Measurements from ENCODE around the gene ARIH1. TPM values are rescaled to one million over a fixed set of nuclear protein-coding genes. Genes with fewer than 3 reads are reported as not detected.

The ARIH1 gene
- total and polyA plus RNA-seq, 2 experiments from 2014 or later: 30.5 to 48.6 TPM

- Histone ChIP-seq H3K9me2 (ENCODE audit: insufficient read depth) (no peaks in the 10 kb centered on the region), H3K4me2 (no peak overlapping the region), H3K27ac (ENCODE audit: low read depth) (no peak overlapping the region; the same call in 1 of the 2 replicates), H3K36me3 (ENCODE audit: insufficient read depth) (no peaks in the 10 kb centered on the region), H2AFZ (no peak overlapping the region), H3K27me3 (ENCODE audit: insufficient read depth) (no peaks in the 10 kb centered on the region), H3K4me3 (no peak overlapping the region), H4K20me1 (replicated peaks; ENCODE audit: insufficient read depth) (peaks cover 78% of the 10 kb centered on the region), H3K4me1 (ENCODE audit: insufficient read depth) (peaks cover 12% of the 10 kb centered on the region), H3K79me2 (replicated peaks; ENCODE audit: insufficient read depth) (peaks cover 100% of the 10 kb centered on the region), H3F3A (replicated peaks; ENCODE audit: low read depth) (no peaks in the 10 kb centered on the region)
- H3K27ac Mint-ChIP-seq: peak overlapping the region; percentile 47; the same call in 1 of the 2 replicates
- TF ChIP-seq EZH2phosphoT487 (IDR thresholded peaks at IDR 0.05; ENCODE audit: unreplicated experiment) (no peak), EZH2 (IDR thresholded peaks at IDR 0.05; ENCODE audit: low read depth, unreplicated experiment) (no peak), ZNF462 (CRISPR knock-in tag; IDR thresholded peaks at IDR 0.05) (no peak), POLR2AphosphoS5 (IDR thresholded peaks at IDR 0.05; ENCODE audit: low read depth) (no peak), ZNF331 (CRISPR knock-in tag; IDR thresholded peaks at IDR 0.05; ENCODE audit: low read depth) (no peak), NANOG (IDR thresholded peaks at IDR 0.05; ENCODE audit: borderline replicate concordance) (no peak)
- TF ChIP-seq, protein P1, sequence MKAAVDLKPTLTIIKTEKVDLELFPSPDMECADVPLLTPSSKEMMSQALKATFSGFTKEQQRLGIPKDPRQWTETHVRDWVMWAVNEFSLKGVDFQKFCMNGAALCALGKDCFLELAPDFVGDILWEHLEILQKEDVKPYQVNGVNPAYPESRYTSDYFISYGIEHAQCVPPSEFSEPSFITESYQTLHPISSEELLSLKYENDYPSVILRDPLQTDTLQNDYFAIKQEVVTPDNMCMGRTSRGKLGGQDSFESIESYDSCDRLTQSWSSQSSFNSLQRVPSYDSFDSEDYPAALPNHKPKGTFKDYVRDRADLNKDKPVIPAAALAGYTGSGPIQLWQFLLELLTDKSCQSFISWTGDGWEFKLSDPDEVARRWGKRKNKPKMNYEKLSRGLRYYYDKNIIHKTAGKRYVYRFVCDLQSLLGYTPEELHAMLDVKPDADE (IDR thresholded peaks at IDR 0.05): no peak
- no peaks in the 10 kb centered on the region for H3K27me3 Mint-ChIP-seq (ENCODE audit: insufficient read depth, low read depth, poor library complexity)
- H3K4me3 Mint-ChIP-seq: no peak overlapping the region
- peaks cover 2% of the 10 kb centered on the region for H3K4me1 Mint-ChIP-seq
- ATAC-seq (no peak), DNase-seq (ENCODE audit: low spot score) (no peak)
- H3K36me3 Mint-ChIP-seq (ENCODE audit: low read depth): peaks cover 18% of the 10 kb centered on the region; the same call in 2 of the 3 replicates
- no peaks in the 10 kb centered on the region for H3K9me3 Mint-ChIP-seq
Observed at GRCh38 chr15:72488558-72488957, 14.4 kb downstream of the ARIH1 start.
